Measurements from ENCODE around the gene ZNF587.

- TF ChIP-seq CTCF (IDR thresholded peaks at IDR 0.05), result no peak
- TF ChIP-seq POLR2A (IDR thresholded peaks at IDR 0.05), result no peak
These were observed 45.9 kb upstream of the ZNF587 start for GRCh38 chr19:57803594-57804325.

Data from lower leg skin (tissue), 3 donors.